ENCODE results near the gene COLEC11.

Gene COLEC11

DNA sequence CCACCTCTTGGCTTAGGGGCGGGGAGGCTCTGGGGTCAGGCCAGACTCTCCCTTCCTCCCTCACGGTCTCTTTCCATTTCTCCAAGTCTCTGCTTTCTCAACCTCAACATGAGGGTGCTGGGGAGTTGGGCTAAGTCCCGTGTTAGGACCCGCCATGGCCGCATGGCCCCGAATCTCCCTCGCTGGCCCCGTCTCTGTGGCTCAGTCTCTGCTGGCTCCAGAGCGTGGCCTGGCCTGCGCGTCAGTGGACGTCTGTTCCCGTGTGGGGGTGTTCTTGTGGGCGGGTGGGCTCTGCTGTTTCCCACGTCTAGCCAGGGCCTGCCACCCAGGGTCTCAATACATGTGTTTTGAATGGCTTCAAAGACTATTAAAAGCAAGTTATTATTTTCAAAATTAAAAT is 75.5 kb downstream of the COLEC11 start:
- in situ Hi-C loops (cut with MboI; ENCODE audit: low sequenced_read_pairs) = no loop called here

DNA sequence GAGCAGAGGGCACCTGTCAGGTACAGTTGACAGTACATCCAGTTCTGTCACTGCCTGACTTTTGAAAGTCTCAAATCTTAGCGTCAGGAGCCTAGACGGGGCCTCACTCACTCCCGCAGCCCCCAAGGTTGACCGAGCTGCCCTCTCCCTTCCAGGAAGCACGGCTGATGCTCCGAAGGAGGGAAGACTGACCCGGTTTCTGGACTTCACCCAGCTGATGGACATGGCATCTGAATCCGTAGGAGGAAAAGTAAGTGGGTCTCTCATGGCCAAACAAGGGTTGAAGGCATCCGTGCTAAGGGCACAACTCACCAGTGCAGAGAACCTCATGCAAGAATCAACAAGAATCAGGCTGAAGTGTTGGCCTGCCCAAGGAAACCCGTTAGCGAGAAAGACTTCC is 76.0 kb downstream of the COLEC11 start:
- in situ Hi-C loops (cut with MboI; ENCODE audit: low sequenced_read_pairs) = no loop called here

DNA sequence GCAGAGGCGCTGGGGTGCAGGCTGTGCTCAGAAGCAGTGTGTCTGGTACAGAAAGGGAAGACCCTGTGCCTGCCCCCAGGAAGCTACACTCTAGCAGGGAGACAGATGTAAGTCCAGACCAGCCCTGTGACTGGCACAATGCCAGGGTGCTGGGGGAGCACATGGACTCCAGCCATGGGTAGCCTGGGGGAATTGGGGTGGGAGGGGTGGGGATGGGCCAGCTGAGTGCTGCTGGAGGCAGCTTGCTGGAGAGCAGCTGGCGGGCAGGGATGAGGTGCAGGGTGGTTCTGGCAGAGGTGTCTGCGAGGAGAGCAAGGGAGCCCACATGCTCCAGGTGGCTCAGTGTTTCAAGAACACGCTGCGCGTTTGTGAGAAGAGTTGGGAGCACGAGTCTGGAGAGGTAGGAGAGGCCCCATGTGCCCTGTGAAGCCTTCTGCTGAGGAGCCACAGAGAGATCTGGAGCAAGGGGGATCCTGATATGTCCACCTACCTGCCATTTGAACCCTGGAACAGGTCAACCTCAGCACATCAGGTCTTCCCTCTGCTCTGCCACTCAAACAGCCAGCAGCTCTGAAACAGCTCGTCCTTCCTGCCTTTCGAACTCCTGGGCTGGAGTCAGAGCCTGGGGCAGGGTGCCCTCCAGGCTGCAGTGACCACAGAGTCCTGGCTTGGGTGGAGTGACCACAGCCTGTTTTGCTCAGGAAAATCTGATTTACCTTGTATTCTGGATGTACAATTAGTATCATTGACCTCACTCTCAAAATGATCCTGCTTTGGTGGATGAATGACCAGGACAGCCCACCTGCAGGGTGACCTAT is 78.2 kb downstream of the COLEC11 start:
- in situ Hi-C loops (cut with MboI; ENCODE audit: low sequenced_read_pairs) = no loop called here

DNA sequence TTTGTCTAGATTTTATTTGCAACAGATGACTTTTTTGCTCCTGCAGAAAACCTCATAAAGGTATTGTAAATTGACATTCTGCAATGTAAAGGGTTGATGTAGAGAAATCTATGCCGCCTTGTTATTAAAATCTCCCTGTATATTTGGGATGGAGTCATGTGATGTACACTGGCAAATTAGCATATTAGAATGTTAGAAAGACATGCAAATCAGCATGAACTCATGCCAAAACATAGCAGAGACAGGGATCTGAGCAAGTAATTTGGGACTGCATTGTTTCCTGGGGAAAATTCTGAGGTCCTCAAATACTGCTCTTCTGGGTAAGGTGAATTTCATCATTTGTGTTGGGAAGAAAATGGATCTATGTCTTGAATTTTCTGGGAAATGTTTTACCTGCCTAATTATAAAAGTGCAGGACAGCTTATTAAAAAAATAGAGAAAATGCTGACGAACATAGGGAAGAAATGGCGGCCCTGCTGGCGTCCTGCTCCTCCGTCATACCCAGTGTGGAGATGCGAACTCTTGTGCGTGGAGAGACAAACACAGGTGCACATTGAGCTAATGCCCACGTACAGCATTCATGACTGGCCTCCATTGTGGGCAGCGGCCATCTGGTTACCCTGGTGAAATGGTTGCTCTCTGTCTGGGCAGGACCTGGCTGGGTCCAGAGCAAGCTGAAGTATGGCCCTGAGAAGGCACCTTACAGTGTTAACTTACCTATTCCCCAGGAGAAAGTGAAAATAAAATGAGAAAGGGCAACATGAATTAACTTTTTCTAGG is 79.3 kb downstream of the COLEC11 start:
- in situ Hi-C loops (cut with MboI; ENCODE audit: low sequenced_read_pairs) = no loop called here

DNA sequence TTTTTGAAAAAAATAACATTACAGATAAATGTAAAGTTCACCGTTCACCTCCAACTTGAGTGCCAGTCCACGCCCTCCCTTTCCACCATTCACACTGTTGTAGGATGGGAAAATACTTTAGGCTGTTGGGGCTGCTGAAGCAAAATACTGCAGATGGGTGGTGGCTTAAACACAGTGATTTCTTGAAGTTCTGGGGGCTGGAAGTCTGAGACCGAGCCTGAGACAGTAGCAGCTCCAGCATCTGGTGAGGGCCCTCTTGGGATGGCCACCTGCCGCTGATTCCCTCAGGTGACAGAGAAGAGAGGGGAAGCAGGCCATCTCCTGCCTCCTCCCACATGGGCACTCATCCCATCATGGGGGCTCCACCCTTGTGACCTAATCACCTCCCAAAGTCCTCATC is 80.8 kb downstream of the COLEC11 start:
- in situ Hi-C loops (cut with MboI; ENCODE audit: low sequenced_read_pairs) = no loop called here

DNA sequence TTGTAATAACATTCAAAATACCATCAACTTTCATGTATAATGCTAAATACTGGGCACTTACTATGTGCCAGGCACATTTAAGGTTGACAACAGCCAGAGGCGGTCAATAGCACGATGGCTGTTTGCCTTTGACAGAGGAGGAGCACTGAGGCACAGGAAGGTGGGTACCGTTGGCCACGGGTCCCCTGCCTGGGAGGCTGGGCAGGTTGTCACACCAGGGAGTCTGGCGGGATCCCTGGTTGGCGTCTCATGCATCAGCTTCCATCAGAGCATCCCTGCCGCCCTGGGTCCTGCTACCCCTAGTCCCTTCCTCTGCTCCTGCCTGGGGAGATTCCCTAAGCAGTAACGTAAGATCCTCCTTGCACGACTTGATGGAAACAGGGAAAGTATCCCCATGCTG is 82.5 kb downstream of the COLEC11 start:
- in situ Hi-C loops (cut with MboI; ENCODE audit: low sequenced_read_pairs) = no loop called here

DNA sequence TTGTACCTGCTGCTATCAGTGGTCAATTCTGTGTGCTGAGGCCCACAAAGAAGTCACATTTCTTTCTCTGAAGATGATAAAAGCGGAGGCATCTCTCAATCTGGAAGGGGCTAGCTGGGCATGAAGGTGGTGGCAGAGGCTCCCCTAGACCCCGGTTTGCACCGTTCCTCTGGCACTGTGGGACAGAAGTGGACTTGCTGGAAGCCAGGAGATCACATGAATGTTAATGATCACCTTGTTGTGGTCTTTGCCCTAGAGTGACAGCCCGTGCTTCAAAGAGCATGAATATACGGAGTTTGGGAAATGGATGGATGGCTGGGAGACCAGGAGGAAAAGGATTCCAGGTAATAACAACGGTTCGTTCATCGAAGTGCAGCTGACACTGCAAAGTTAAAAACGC is 83.3 kb downstream of the COLEC11 start:
- in situ Hi-C loops (cut with MboI; ENCODE audit: low sequenced_read_pairs) = no loop called here

DNA sequence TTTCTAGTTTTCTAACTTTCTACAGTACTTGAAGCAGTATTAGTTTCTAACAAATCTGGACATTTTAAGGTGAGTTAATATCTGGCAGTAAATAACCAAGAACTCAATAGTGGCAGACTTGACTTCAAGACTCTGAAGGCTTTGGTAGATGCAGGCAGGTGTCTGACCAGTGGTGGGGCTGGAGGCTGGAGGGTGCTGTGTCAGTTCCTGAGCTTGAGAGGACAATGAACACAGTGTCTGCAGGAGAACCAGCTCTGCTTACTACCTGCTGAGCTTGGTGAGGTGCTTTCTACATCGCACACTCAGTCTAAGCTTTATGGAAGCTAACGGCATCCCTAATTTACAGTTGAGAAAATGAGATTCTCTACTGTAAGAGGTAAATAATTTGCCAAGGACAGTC is 84.3 kb downstream of the COLEC11 start:
- in situ Hi-C loops (cut with MboI; ENCODE audit: low sequenced_read_pairs) = no loop called here

DNA sequence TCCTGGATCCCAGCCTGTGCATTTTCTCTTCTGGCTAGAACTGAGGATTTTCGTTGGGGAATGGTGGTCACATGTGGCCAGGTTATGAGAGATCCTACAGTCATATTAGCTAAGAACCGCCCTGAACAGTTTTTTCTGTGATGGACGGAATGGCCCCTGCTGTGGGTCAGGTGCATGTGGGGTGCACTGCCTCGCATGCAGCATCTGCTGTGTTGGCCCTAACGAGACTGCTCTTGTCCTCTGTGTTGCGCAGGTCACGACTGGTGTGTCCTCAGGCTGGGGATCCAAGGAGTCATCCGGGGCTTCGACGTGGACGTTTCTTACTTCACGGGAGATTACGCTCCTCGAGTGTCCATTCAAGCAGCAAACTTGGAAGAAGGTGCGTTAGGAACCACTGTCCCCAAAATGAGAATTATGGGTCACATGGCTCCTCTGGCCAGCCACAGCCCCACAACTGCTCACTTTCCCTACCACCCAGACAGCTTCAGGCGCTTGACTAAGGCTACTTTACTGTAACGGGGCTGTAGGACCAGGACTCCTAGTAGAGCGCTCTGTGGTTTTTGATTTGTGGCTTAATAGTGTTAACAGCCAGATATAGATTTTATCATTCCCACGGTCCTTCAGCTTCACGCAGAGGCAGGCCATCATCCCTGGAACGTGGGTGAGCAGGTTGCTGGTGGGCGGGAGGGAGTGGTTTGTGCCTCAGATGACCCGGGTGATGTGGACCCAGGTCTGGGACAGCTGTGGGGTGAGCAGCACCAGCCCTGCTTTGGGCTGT is 84.9 kb downstream of the COLEC11 start:
- in situ Hi-C loops (cut with MboI; ENCODE audit: low sequenced_read_pairs) = no loop called here

DNA sequence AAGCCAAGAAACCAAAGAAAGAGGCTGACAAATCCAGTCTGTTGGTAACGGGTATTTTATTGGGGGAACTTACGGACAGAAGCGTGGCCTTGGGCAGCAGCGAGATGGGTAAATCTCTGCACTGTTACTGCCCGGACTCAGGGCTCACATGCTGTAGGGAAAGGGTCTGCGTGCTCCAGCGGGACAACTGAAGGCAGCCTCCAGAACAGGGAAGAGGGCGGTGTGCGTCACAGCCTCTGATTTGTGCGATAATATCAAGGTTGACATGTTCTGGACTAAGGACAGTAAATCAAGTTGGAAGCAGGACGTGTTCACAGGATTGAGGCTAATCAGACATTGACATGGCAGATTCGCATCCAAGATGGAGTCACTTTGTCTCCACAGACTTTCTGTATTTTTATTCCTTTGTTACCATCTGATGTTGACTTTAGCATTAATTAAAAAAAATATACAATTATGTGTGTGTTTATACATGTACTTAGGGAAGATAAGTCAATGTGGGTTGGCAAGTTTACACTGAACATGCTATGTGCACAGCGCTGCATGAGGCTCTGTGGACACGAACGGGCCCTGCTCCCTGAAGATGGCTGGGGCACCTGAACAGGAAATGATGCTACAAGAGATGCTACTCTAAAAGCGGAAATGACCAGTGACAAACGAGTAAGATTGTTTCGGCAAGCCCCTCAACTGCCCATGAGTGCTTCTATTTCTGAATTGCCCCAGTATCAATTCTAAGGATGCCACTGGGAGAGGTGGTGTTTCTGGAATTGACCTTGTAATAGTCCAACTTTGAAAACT is 85.8 kb downstream of the COLEC11 start:
- in situ Hi-C loops (cut with MboI; ENCODE audit: low sequenced_read_pairs) = no loop called here

DNA sequence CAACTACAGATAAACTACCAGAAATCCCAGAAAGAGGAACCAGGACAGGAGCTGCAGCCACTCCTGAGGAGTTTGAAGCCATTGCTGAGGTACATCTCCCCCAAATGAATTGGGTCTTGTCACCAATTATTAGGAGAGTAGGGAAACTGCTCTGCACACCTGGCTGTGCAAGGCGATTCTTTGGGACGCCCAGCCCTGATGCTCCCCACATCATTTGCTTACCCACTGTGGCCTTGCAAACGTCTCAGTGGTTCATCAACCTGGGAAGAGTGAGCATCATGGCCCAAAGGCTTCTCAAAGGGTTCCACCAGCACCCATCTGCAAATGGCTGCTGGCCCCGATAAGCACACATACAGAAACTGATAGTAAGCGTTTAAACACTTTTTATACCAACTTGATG is 86.7 kb downstream of the COLEC11 start:
- in situ Hi-C loops (cut with MboI; ENCODE audit: low sequenced_read_pairs) = no loop called here

DNA sequence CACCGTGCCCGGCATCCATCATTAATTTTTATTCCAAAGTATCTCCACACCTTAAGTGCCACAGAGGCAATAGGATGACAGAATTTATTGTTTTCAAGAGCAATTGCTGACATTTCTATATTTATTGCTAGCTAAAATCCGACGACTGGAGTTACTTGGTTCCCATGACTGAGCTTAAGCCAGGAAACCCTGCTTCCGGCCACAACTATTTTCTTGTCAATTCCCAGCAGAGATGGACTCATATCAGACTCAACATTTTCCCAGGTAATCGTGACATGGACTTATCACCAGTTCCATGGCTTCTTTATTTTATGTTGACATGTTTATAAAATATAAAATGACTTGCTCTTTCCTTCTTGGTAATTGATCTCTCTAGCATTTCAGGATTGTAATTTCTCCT is 87.9 kb downstream of the COLEC11 start:
- in situ Hi-C loops (cut with MboI; ENCODE audit: low sequenced_read_pairs) = no loop called here

DNA sequence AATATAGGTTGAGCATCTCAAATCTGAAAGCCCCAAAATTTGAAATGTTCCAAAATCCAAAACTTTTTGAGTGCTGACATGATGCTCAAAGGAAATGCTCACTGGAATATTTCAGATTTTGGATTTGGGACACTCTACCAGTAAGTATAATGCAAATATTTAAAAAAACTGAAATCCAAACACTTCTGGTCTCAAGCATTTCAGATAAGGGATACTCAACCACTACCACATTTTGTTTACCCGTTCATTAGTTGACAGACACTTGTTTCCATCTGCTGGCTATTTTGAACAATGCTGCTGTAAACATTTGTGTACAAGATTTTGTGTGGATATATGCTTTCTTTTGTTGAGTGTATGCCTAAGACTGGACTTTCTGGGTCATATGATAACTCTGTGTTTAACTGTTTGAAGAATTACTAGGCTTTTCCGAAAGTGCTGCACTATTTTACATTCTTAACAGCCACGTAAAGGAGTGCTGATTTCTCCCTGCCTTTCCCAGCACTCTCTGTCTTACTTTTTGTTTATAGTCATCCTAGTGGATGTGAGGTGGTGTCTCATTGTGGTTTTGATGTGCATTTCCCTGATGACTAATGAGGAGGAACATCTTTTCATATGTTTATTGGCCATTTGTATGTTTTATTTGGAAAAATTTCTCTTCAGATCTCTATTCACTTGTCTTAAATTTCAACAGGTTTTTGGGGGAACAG is 89.0 kb downstream of the COLEC11 start:
- in situ Hi-C loops (cut with MboI; ENCODE audit: low sequenced_read_pairs) = no loop called here

DNA sequence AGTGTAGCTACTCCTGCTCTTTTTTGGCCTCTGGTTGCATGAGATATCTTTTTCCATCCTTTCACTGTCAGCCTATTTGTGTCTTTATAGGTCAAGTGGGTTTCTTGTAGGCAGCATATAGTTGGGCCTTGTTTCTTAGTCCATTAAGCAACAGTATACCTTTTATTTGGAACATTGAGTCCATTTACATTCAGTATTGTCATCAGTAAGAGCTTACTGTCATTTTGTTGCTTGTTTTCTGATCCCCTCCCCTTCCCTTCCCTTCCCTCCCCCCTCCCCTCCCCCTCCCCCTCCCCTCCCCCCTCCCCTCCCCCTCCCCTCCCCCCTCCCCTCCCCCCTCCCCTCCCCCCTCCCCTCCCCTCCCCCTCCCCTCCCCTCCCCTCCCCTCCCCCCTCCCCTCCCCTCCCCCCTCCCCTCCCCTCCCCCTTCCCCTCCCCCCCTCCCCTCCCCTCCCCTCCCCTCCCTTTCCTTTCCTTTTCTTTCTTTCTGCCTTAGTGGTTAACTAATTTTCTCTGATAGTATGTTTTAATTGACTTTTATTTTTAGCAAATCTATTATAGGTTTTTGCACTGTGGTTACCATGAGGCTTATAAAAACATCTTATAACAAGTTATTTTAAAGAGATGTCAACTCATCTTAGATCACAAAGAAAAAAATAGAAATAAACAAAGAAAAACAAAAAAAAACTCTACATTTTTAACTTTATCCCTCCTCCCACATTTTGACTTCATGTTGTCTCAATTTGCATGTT is 95.3 kb downstream of the COLEC11 start:
- in situ Hi-C loops (cut with MboI; ENCODE audit: low sequenced_read_pairs) = no loop called here

DNA sequence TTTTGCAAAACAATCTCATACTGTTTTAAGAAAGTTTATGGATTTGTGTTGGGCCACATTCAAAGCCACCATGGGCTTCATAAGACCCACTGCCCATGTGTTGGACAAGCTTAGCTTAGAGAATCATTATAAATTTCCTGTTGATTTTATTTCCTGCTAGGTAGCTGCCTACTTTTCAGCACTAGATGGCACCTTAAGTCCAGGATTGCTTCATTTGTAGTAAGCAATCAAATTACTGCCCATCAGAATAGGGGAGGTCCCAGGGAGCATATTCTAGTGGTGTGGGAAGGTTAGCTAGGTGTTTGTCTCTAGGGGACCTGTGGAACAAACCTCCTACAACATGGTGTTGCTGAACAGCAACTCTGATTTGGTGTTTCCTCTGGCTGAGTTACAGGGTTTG is 97.5 kb downstream of the COLEC11 start:
- in situ Hi-C loops (cut with MboI; ENCODE audit: low sequenced_read_pairs) = no loop called here
